ENCODE data around the gene DDX54. TPM values are rescaled to one million over a fixed set of nuclear protein-coding genes. Genes with fewer than 3 reads are reported as not detected.

The DDX54 gene
- total RNA-seq, 1 experiment from 2014 or later = 83.0 TPM

DNA sequence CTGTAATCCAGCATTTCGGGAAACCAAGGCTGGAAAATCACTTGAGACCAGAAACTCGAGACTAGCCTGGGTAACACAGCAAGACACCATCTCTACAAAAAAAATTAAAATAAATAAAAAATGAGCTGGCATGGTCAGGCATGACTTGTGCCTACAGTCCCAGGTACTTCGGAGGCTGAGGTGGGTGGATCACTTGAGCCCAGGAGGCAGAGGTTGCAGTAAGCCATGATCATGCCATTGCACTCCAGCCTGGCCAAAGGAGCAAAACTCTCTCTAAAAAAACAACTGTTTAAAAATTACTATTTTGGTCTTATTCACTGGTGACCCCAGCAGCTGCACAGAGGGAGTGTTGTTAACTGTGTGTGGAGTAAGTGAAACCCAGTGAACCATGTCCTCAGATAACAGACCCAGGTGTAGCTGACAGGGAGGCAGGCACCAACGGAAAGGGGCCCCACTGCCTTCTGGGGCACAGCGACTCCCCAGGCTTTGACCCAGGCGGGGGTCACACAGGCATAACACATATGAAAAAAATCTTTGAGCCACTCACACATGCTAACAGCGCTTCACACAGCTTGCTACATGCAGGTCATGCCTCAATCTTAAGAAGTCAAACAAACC lies 12.1 kb downstream of the DDX54 start:
- H3K79me2 ChIP-seq (ENCODE audit: insufficient read depth, low read length) = no peaks in the 10 kb centered on the region
- no peak overlapping the region for H3K9ac ChIP-seq (ENCODE audit: extremely low read depth, insufficient read length, low read length)
- Mint-ChIP-seq H3K4me1 (no peaks in the 10 kb centered on the region), H3K4me3 (no peak overlapping the region), H3K27ac (no peak overlapping the region), H3K36me3 (ENCODE audit: insufficient read depth in 1 of 3, low read depth in 3 of 3) (peaks cover 64 to 91% (median 87%) of the 10 kb centered on the region in 3 experiments; a peak in 6 of 7 replicates), H3K27me3 (ENCODE audit: low read depth) (no peaks in the 10 kb centered on the region), H3K9me3 (no peaks in the 10 kb centered on the region)
- no peaks in the 10 kb centered on the region for H4K20me1 ChIP-seq (ENCODE audit: control insufficient read depth, insufficient read depth, insufficient read length)
- H2BK12ac ChIP-seq (ENCODE audit: insufficient read length, low read depth, low read length) = no peak overlapping the region
- H3K79me1 ChIP-seq (ENCODE audit: insufficient read depth, low read depth, low read length, poor library complexity, severe bottlenecking) = no peaks in the 10 kb centered on the region
- H2BK15ac ChIP-seq (ENCODE audit: low read depth, low read length) = no peak overlapping the region
- H3K14ac ChIP-seq (ENCODE audit: insufficient read depth, low read length) = no peak overlapping the region
- H2BK20ac ChIP-seq (ENCODE audit: low read depth, low read length, poor library complexity, severe bottlenecking) = no peak overlapping the region
- WGBS (ENCODE audit: extremely low coverage, insufficient read length, low lambda C conversion rate) = no CpG with 5 or more reads among the region's 7 CpGs
- no peaks in the 10 kb centered on the region for H3K9me3 ChIP-seq (ENCODE audit: control insufficient read depth, low read depth, low read length)
- H4K91ac ChIP-seq (ENCODE audit: insufficient read length, low read depth, low read length) = no peak overlapping the region
- H3K4ac ChIP-seq (ENCODE audit: low read depth, low read length) = no peak overlapping the region
- TF ChIP-seq, protein P1, sequence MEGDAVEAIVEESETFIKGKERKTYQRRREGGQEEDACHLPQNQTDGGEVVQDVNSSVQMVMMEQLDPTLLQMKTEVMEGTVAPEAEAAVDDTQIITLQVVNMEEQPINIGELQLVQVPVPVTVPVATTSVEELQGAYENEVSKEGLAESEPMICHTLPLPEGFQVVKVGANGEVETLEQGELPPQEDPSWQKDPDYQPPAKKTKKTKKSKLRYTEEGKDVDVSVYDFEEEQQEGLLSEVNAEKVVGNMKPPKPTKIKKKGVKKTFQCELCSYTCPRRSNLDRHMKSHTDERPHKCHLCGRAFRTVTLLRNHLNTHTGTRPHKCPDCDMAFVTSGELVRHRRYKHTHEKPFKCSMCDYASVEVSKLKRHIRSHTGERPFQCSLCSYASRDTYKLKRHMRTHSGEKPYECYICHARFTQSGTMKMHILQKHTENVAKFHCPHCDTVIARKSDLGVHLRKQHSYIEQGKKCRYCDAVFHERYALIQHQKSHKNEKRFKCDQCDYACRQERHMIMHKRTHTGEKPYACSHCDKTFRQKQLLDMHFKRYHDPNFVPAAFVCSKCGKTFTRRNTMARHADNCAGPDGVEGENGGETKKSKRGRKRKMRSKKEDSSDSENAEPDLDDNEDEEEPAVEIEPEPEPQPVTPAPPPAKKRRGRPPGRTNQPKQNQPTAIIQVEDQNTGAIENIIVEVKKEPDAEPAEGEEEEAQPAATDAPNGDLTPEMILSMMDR (conservative IDR thresholded peaks at IDR 0.05) = no peak
- no peak overlapping the region for H2AFZ ChIP-seq (ENCODE audit: low read length)
- H2AK5ac ChIP-seq (ENCODE audit: insufficient read length, low read length) = no peak overlapping the region
- H3K18ac ChIP-seq (ENCODE audit: insufficient read length, low read depth, low read length) = no peak overlapping the region
- no peak overlapping the region for H2BK5ac ChIP-seq (ENCODE audit: insufficient read length, low read length)
- no peak overlapping the region for H3K4me2 ChIP-seq (ENCODE audit: insufficient read depth, insufficient read length, low read length)
- no peak overlapping the region for H2BK120ac ChIP-seq (ENCODE audit: low read depth, low read length, poor library complexity, severe bottlenecking)
- no peaks in the 10 kb centered on the region for H3K4me1 ChIP-seq (ENCODE audit: insufficient read depth, low read length)
- no peak overlapping the region for H3K27ac ChIP-seq (ENCODE audit: insufficient read length, low read depth, low read length)
- H4K8ac ChIP-seq (replicated peaks; ENCODE audit: insufficient read length, low read depth, low read length) = no peak overlapping the region
- no peak overlapping the region for H3K23ac ChIP-seq (ENCODE audit: insufficient read length, low read depth, low read length)
- H3K27me3 ChIP-seq (ENCODE audit: insufficient read depth, low read length) = no peaks in the 10 kb centered on the region
- H4K5ac ChIP-seq (ENCODE audit: insufficient read length, low read depth, low read length) = no peak overlapping the region
- no peaks in the 10 kb centered on the region for H3K23me2 ChIP-seq (ENCODE audit: insufficient read length, low read depth, low read length, poor library complexity, severe bottlenecking)
- DNase-seq = no peak
- H3T11ph ChIP-seq (ENCODE audit: low read length) = no peak overlapping the region
- H3K56ac ChIP-seq (ENCODE audit: insufficient read length, low read depth, low read length) = no peak overlapping the region
